OCI-LY7 (cell line): ENCODE measurements around the gene SLC4A5. TPM values are rescaled to one million over a fixed set of nuclear protein-coding genes. Genes with fewer than 3 reads are reported as not detected.

ENCODE experiments used
- BruUV-seq: library from RNA; stranded (reverse); fragments of 400-500 nt; replicated peaks from 2 replicates; lab custom pipeline; 2021; lab: Mats Ljungman, UMichigan
- CTCF ChIA-PET: fragments of 300-600 bp; sonication (Branson Sonifier 250); formaldehyde crosslinking; loops from one replicate; lab custom pipeline; 2022; ENCODE audit warnings: antibody characterized with exemption; ENCODE audit not compliant: unreplicated experiment; lab: Charles Lee
- POLR2A ChIA-PET: fragments of 300-600 bp; sonication (Branson Sonifier 250); formaldehyde crosslinking; loops from one replicate; lab custom pipeline; 2022; ENCODE audit warnings: antibody characterized with exemption; lab: Charles Lee
- DNase-seq: peaks from one replicate; pipeline ENCODE4 v3.0.0-alpha.2; 2015; ENCODE audit warnings: low spot score
- H2AFZ ChIP-seq: fragments of 200-600 bp; sonication (generic), shearing (Covaris generic); 2 replicates; pipeline ENCODE4 v1.6.1; 2014; ENCODE audit warnings: mild to moderate bottlenecking, antibody characterized with exemption, low read length, moderate library complexity
- H3K27ac ChIP-seq: fragments of 200-600 bp; sonication (generic); 2 replicates; pipeline ENCODE4 v1.5.1; 2014; ENCODE audit warnings: mixed run types, low read depth, mild to moderate bottlenecking, moderate library complexity, low read length, inconsistent platforms; ENCODE audit not compliant: poor library complexity, severe bottlenecking
- H3K36me3 ChIP-seq: fragments of 200-600 bp; sonication (generic); 2 replicates; pipeline ENCODE4 v1.6.1; 2014; ENCODE audit warnings: mild to moderate bottlenecking, antibody characterized with exemption, low read length, moderate library complexity, mixed read lengths; ENCODE audit not compliant: insufficient read depth
- H3K4me1 ChIP-seq: fragments of 200-600 bp; sonication (generic); 2 replicates; pipeline ENCODE4 v1.5.1; 2014; ENCODE audit warnings: mild to moderate bottlenecking, low read length; ENCODE audit not compliant: insufficient read depth, poor library complexity, severe bottlenecking
- H3K4me2 ChIP-seq: fragments of 200-600 bp; sonication (generic); 2 replicates; pipeline ENCODE4 v1.6.1; 2014; ENCODE audit warnings: mild to moderate bottlenecking, low read length
- H3K4me3 ChIP-seq: fragments of 200-600 bp; sonication (generic); 2 replicates; pipeline ENCODE4 v1.5.1; 2014; ENCODE audit warnings: mild to moderate bottlenecking, low read depth, low read length; ENCODE audit not compliant: poor library complexity, severe bottlenecking
- H3K79me2 ChIP-seq: fragments of 200-600 bp; sonication (generic); 2 replicates; pipeline ENCODE4 v1.6.1; 2016; ENCODE audit warnings: low read depth, mild to moderate bottlenecking, low read length, moderate library complexity, mixed read lengths; ENCODE audit not compliant: insufficient read depth
- H3K9me2 ChIP-seq: fragments of 200-600 bp; sonication (generic); 2 replicates; pipeline ENCODE4 v1.6.1; 2016; ENCODE audit warnings: mild to moderate bottlenecking, low read length, mixed read lengths; ENCODE audit not compliant: insufficient read depth
- H3K9me3 ChIP-seq: fragments of 200-600 bp; sonication (generic); 2 replicates; pipeline ENCODE4 v1.6.1; 2014; ENCODE audit warnings: mild to moderate bottlenecking, mixed run types, low read length, mixed read lengths
- H4K20me1 ChIP-seq: fragments of 200-600 bp; sonication (generic); 2 replicates; pipeline ENCODE4 v1.6.1; 2014; ENCODE audit warnings: mild to moderate bottlenecking, antibody characterized with exemption, low read length, moderate library complexity, mixed read lengths; ENCODE audit not compliant: insufficient read depth
- CTCF ChIP-seq: fragments of 200-600 bp; sonication (generic); conservative IDR thresholded peaks from 2 replicates; pipeline ENCODE4 v1.5.1; 2014; ENCODE audit warnings: mild to moderate bottlenecking, antibody characterized with exemption, low read length, moderate library complexity, mixed read lengths
- EZH2phosphoT487 ChIP-seq: fragments of 200-600 bp; sonication (generic); IDR thresholded peaks from 2 replicates; pipeline ENCODE4 v1.6.1; 2018; ENCODE audit warnings: low read depth, borderline replicate concordance, mild to moderate bottlenecking, mixed run types, antibody characterized with exemption, low read length, moderate library complexity, mixed read lengths
- intact Hi-C: fragments of 100-400 bp; cut with micrococcal nuclease; formaldehyde crosslinking; loops from one replicate; pipeline ENCODE4 v1.10.0; 2022; ENCODE audit not compliant: unreplicated experiment
- total RNA-seq, 2 experiments: library from RNA; depleted of rRNA in 1 of 2; stranded (reverse); fragments of >200 nt in 1 of 2; shearing (Covaris generic) in 1 of 2; gene quantifications; 2 replicates each; pipeline ENCODE4 v1.2.3, GENCODE V29; 2014 to 2022

SLC4A5 gene
- total RNA-seq, 2 experiments from 2014 or later: 1.2 to 7.0 TPM

DNA sequence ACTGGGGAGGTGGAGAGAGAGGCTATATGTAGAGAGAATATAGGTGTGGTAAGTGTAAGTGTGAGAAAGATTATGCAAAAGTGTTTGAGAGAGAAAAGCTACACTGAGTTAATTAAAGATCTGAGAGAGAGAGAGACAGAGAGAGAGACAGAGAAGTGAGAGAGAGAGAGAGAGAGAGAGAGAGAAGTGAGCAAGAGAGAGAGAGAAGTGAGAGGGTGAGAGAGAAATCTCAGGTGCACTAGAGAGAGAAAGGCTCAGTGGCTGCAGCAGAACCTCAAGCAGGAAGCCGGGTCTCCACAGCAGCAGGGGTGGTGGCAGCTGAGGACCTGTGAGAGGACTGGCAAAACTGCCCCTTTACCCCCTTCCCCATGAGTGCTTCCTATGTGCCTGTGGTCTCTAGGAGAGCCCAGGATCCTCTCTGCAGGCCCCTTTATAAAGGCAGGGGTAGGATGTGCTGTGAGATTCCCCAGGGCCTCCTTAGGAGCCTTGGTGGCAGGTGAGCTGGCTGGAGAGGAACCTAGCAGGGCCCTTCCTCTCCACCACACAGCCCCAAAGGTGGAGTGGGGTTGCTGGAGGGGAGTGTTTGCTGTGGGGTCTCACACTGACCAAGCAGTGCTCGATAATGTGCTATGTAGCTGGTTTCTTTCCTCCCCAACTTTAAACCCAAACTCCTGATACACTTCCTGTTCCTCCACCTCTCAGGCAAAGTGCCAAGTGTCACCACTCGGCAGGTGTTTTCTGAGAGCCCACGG is 52.6 kb downstream of the SLC4A5 start:
- intact Hi-C loops: no loop called here
- Histone ChIP-seq H3K9me3 (no peaks in the 10 kb centered on the region), H3K9me2 (no peaks in the 10 kb centered on the region), H3K4me3 (peak overlapping the region; percentile 28), H4K20me1 (no peaks in the 10 kb centered on the region), H3K4me2 (peak overlapping the region; percentile 63), H3K79me2 (no peaks in the 10 kb centered on the region), H3K36me3 (no peaks in the 10 kb centered on the region), H2AFZ (peak overlapping the region; percentile 92), H3K4me1 (peaks cover 25% of the 10 kb centered on the region), H3K27ac (peak overlapping the region; percentile 72)
- peak; percentile 87 for DNase-seq
- ChIA-PET CTCF (interaction anchor here (0.7 kb wide), 1 partner anchor 44 kb away, joined by 3 read pairs; no protein-coding TSS in a partner anchor), POLR2A (interaction anchor here (0.7 to 1.6 kb wide), 10 partner anchors 13 to 1012 kb away, joined by 3 to 4 read pairs (median 3); partner anchors contain the start of gene MOB1A)
- BruUV-seq: no TSS peak
- no peak for TF ChIP-seq EZH2phosphoT487
- TF ChIP-seq CTCF: no peak; the same call in 1 of the 2 replicates

GRCh38 chr2:74290066-74290465 is 53.1 kb downstream of the SLC4A5 start:
- TF ChIP-seq EZH2phosphoT487: no peak
- no peak for TF ChIP-seq CTCF
- Histone ChIP-seq H3K9me2 (no peaks in the 10 kb centered on the region), H3K4me1 (peaks cover 25% of the 10 kb centered on the region), H2AFZ (peak overlapping the region; percentile 92), H3K4me3 (peak overlapping the region; percentile 28), H3K79me2 (no peaks in the 10 kb centered on the region), H3K4me2 (peak overlapping the region; percentile 63), H3K36me3 (no peaks in the 10 kb centered on the region), H3K9me3 (no peaks in the 10 kb centered on the region), H4K20me1 (no peaks in the 10 kb centered on the region), H3K27ac (peak overlapping the region; percentile 72)
- intact Hi-C loops: no loop called here
- CTCF ChIA-PET: no interaction called here
- DNase-seq: peak; percentile 51
- POLR2A ChIA-PET: interaction anchor here (1.1 to 1.4 kb wide), 2 partner anchors 18 to 43 kb away, joined by 3 to 4 read pairs; no protein-coding TSS in a partner anchor
- BruUV-seq: no TSS peak

DNA sequence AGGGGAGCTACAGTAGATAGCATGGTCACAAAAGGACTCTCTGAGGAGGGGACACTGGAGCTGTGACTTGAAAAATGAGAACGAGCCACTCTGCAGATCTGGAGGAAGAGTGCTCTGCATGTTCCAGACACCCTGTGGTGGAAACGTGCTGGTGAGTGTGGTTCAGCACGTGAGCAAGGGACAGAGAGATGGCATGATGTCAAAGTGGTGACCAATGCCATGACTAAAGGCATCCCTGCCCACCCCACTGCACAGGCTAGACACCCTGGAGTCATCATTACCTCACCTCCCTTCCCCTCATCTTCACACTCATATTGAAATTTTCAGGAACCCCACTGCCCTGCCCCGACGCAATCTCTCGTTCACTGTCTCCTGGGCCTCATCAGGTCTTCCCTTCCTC is 56.5 kb downstream of the SLC4A5 start:
- H3K79me2 ChIP-seq: no peaks in the 10 kb centered on the region
- H4K20me1 ChIP-seq: no peaks in the 10 kb centered on the region
- ChIA-PET POLR2A (interaction anchor here (0.7 to 1.0 kb wide), 2 partner anchors 114 to 358 kb away, joined by 3 to 4 read pairs; no protein-coding TSS in a partner anchor), CTCF (no interaction called here)
- DNase-seq: no peak
- peaks cover 22% of the 10 kb centered on the region for H3K4me1 ChIP-seq
- no TSS peak for BruUV-seq
- no peak overlapping the region for H3K27ac ChIP-seq
- no peaks in the 10 kb centered on the region for H3K36me3 ChIP-seq
- H3K9me2 ChIP-seq: no peaks in the 10 kb centered on the region
- no peaks in the 10 kb centered on the region for H3K9me3 ChIP-seq
- TF ChIP-seq EZH2phosphoT487: no peak
- no peak overlapping the region for H3K4me2 ChIP-seq
- H3K4me3 ChIP-seq: no peak overlapping the region
- H2AFZ ChIP-seq: no peak overlapping the region
- intact Hi-C loops: no loop called here
